Smooth muscle cell of the brain vasculature (primary cell): ENCODE results near the gene AMMECR1.

ENCODE experiments used
- DNase-seq: peaks from one replicate; pipeline ENCODE4 v3.0.0-alpha.2; 2012; ENCODE audit warnings: low read depth, low spot score

Gene AMMECR1

GRCh38 chrX:110311437-110312230 lies 6.3 kb downstream of the AMMECR1 start:
- DNase-seq, result no peak

GRCh38 chrX:110310896-110311295 lies 7.0 kb downstream of the AMMECR1 start:
- DNase-seq, result no peak

GRCh38 chrX:110310000-110310790 lies 7.7 kb downstream of the AMMECR1 start:
- no peak for DNase-seq

GRCh38 chrX:110308220-110308619 lies 9.7 kb downstream of the AMMECR1 start:
- DNase-seq, result no peak

- no peak for DNase-seq
Measured at GRCh38 chrX:110304884-110305283, 13.0 kb downstream of the AMMECR1 start.

- DNase-seq, result no peak
Measured at GRCh38 chrX:110304371-110304770, 13.5 kb downstream of the AMMECR1 start.

GRCh38 chrX:110302975-110303374 lies 14.9 kb downstream of the AMMECR1 start:
- no peak for DNase-seq

GRCh38 chrX:110301194-110301593 lies 16.7 kb downstream of the AMMECR1 start:
- DNase-seq, result no peak

- DNase-seq, result no peak
Measured at GRCh38 chrX:110294087-110294486, 23.8 kb downstream of the AMMECR1 start.

GRCh38 chrX:110293658-110294057 lies 24.2 kb downstream of the AMMECR1 start:
- DNase-seq, result no peak

GRCh38 chrX:110287605-110288004 lies 30.3 kb downstream of the AMMECR1 start:
- no peak for DNase-seq

- DNase-seq, result no peak
Measured at GRCh38 chrX:110286106-110286505, 31.8 kb downstream of the AMMECR1 start.

- no peak for DNase-seq
Measured at GRCh38 chrX:110284159-110284558, 33.7 kb downstream of the AMMECR1 start.

GRCh38 chrX:110282922-110283321 lies 35.0 kb downstream of the AMMECR1 start:
- no peak for DNase-seq

GRCh38 chrX:110281377-110281776 lies 36.5 kb downstream of the AMMECR1 start:
- DNase-seq, result no peak

GRCh38 chrX:110280954-110281353 lies 36.9 kb downstream of the AMMECR1 start:
- DNase-seq, result no peak

GRCh38 chrX:110277609-110278008 lies 40.3 kb downstream of the AMMECR1 start:
- no peak for DNase-seq

- no peak for DNase-seq
Measured at GRCh38 chrX:110276778-110277177, 41.1 kb downstream of the AMMECR1 start.

- DNase-seq, result no peak
Measured at GRCh38 chrX:110268886-110269285, 49.0 kb downstream of the AMMECR1 start.

- DNase-seq, result no peak
Measured at GRCh38 chrX:110268395-110268794, 49.5 kb downstream of the AMMECR1 start.

- DNase-seq, result no peak
Measured at GRCh38 chrX:110267874-110268273, 50.0 kb downstream of the AMMECR1 start.

- no peak for DNase-seq
Measured at GRCh38 chrX:110265661-110266060, 52.2 kb downstream of the AMMECR1 start.

- no peak for DNase-seq
Measured at GRCh38 chrX:110259117-110259516, 58.8 kb downstream of the AMMECR1 start.
